ENCODE measurements around the gene SRPK2.

DNA sequence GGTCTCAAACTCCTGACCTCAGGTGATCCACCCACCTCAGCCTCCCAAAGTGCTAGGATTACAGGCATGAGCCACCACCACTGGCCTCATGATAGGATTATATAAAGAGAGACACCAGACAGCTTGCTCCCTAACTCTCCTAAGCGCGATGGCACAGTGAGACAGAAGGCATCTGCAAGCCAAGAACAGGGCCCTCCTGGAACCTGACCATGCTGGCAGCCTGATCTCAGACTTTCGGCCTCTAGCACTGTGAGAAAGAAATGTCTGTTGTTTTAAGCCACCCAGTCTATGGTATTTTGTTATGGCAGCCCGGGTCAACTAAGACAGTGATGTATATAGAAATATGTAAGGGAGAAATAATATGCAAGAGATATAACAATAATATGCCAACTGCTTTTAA lies 51.2 kb downstream of the SRPK2 start:
- TF ChIP-seq, protein P1, sequence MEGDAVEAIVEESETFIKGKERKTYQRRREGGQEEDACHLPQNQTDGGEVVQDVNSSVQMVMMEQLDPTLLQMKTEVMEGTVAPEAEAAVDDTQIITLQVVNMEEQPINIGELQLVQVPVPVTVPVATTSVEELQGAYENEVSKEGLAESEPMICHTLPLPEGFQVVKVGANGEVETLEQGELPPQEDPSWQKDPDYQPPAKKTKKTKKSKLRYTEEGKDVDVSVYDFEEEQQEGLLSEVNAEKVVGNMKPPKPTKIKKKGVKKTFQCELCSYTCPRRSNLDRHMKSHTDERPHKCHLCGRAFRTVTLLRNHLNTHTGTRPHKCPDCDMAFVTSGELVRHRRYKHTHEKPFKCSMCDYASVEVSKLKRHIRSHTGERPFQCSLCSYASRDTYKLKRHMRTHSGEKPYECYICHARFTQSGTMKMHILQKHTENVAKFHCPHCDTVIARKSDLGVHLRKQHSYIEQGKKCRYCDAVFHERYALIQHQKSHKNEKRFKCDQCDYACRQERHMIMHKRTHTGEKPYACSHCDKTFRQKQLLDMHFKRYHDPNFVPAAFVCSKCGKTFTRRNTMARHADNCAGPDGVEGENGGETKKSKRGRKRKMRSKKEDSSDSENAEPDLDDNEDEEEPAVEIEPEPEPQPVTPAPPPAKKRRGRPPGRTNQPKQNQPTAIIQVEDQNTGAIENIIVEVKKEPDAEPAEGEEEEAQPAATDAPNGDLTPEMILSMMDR (IDR thresholded peaks at IDR 0.05) = no peak
- TF ChIP-seq EZH2 (IDR thresholded peaks at IDR 0.05; ENCODE audit: borderline replicate concordance, insufficient read depth, low read depth, low read length, poor library complexity, severe bottlenecking) = no peak
